Measurements from ENCODE around the gene NUMB. TPM values are rescaled to one million over a fixed set of nuclear protein-coding genes. Genes with fewer than 3 reads are reported as not detected.

Gene NUMB
- polyA plus RNA-seq (2013, experiment 1 of 2) = 48.3 TPM
- polyA plus RNA-seq (2013, experiment 2 of 2) = 51.9 TPM

DNA sequence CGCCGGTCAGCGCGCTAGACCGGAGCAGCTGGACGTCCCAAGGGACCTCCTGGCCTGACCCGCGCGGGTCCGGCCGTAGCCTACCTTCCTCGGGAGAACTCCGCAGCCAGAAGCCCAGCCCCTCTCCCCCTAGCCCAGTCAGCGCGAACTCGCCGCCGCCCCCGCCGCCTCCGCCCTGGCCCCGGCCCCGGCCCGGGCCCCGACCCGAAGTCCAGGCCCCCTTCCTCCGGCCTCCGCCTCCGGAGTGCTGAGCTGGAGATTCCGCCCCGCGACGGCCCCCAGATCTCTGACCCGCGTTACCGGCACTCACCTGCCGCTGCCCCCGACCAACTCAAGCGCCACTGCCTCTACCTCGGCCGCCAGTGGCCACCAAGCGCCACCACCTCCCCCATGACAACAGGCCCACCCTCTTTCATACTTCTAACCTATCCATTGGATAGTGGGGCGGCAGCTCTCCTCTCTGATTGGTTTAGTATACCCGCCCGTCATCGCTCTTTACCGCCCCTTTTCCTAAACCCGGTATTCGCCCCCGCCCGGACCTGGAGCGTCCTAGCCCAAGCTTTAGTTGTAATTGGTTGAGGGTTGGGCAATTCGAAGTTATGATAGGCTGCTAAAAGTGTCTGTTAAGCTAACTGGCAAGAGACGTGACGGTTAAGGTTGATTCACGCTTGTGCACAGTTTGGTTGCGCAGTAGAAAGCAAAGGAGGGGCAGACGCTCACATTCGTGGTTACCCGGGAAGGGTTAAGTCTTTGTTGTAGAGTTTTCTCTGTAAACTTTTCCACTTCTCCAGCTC, at the start of gene NUMB:
Gene NUMB (minus strand): TSS at position 364 of the 794 bp plus-strand sequence. CDS start 102,795 bp downstream, outside the sequence.
- H4K8ac ChIP-seq (ENCODE audit: low read depth, low read length) = no peak within 1 kb of the TSS
- no peaks in the 10 kb centered on the region for H3K9me3 ChIP-seq (replicated peaks in 1 of 2; ENCODE audit: control insufficient read depth in 2 of 2, insufficient read depth in 1 of 2, low read depth in 1 of 2, low read length in 2 of 2)
- H2AFZ ChIP-seq (ENCODE audit: low read length) = peak within 1 kb of the TSS; percentile 95
- H2BK15ac ChIP-seq (ENCODE audit: low read length) = peak within 1 kb of the TSS; percentile 69
- DNase-seq (ENCODE audit: low spot score) = peak; percentile 100
- peak within 1 kb of the TSS; percentile 57 for H2AK5ac ChIP-seq (ENCODE audit: low read depth, low read length)
- no CpG with 5 or more reads among the region's 60 CpGs for WGBS, 2 donors (ENCODE audit: extremely low coverage in 2 of 2, insufficient read length in 2 of 2, insufficient replicate concordance in 1 of 2)
- peaks cover 2% of the 10 kb centered on the region for H3K79me1 ChIP-seq (ENCODE audit: low read depth, low read length)
- no peaks in the 10 kb centered on the region for H3K36me3 ChIP-seq (replicated peaks in 1 of 2; ENCODE audit: control insufficient read depth in 2 of 2, insufficient read depth in 2 of 2, low read length in 2 of 2)
- H3K4me1 ChIP-seq (ENCODE audit: control insufficient read depth in 2 of 2, insufficient read depth in 1 of 2, low read depth in 1 of 2, low read length in 2 of 2) = peaks cover 0 to 4% of the 10 kb centered on the region in 2 donors
- H3K4me3 ChIP-seq (ENCODE audit: low read length in 2 of 2) = peak within 1 kb of the TSS; percentile 91 to 97
- H3K18ac ChIP-seq (ENCODE audit: low read length) = peak within 1 kb of the TSS; percentile 95
- H3K4ac ChIP-seq (ENCODE audit: low read length) = no peak within 1 kb of the TSS
- H3K27me3 ChIP-seq (ENCODE audit: control insufficient read depth in 3 of 3, insufficient read depth in 3 of 3, low read depth in 1 of 3, low read length in 3 of 3) = no peaks in the 10 kb centered on the region
- no peak within 1 kb of the TSS for H3K14ac ChIP-seq (ENCODE audit: low read length)
- no peak within 1 kb of the TSS for H2BK12ac ChIP-seq (ENCODE audit: low read length)
- peak within 1 kb of the TSS; percentile 92 for H3K23ac ChIP-seq (ENCODE audit: low read depth, low read length, poor library complexity)
- H2BK120ac ChIP-seq (ENCODE audit: low read depth, low read length) = peak within 1 kb of the TSS; percentile 68
- peak within 1 kb of the TSS; percentile 92 for H3K9ac ChIP-seq (ENCODE audit: low read depth, low read length, poor library complexity)
- no peak within 1 kb of the TSS for H4K91ac ChIP-seq (ENCODE audit: low read depth, low read length, poor library complexity)
- H2BK5ac ChIP-seq (ENCODE audit: low read length) = peak within 1 kb of the TSS; percentile 56
- H3K4me2 ChIP-seq (ENCODE audit: insufficient read depth, low read length, poor library complexity, severe bottlenecking) = peak within 1 kb of the TSS; percentile 87
- peak within 1 kb of the TSS; percentile 80 for H3K27ac ChIP-seq (replicated peaks; ENCODE audit: low read length)

DNA sequence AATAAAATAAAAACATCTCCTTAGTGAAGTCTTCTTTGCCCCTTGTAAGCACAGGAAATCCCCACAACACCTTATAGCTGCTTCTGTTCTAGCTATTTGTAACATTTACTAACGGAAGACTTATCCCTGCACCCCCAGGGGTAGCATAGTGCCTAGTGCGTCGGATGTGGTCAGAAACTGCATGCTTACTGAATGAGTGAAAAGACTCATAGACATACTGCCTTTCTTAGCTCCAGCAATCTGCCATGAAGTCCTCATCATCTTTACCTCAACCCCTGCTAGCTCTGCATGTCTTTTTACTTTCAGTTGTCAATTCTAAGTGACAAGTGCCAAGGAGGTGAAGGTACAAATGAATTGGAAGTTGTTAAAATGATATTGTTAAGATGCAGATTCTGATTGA, 45.3 kb upstream of the NUMB start:
- H3K4me3 ChIP-seq (ENCODE audit: low read length in 2 of 2) = no peak overlapping the region
- H3K4ac ChIP-seq (ENCODE audit: low read length) = no peak overlapping the region
- no peak overlapping the region for H2AK5ac ChIP-seq (ENCODE audit: low read depth, low read length)
- H3K18ac ChIP-seq (ENCODE audit: low read length) = no peak overlapping the region
- H3K36me3 ChIP-seq (replicated peaks in 1 of 2; ENCODE audit: control insufficient read depth in 2 of 2, insufficient read depth in 2 of 2, low read length in 2 of 2) = peaks cover 0 to 12% of the 10 kb centered on the region in 2 donors
- no CpG with 5 or more reads among the region's 3 CpGs for WGBS, 2 donors (ENCODE audit: extremely low coverage in 2 of 2, insufficient read length in 2 of 2, insufficient replicate concordance in 1 of 2)
- no peak overlapping the region for H3K14ac ChIP-seq (ENCODE audit: low read length)
- H3K9me3 ChIP-seq (replicated peaks in 1 of 2; ENCODE audit: control insufficient read depth in 2 of 2, insufficient read depth in 1 of 2, low read depth in 1 of 2, low read length in 2 of 2) = no peaks in the 10 kb centered on the region
- H2BK15ac ChIP-seq (ENCODE audit: low read length) = no peak overlapping the region
- H3K4me1 ChIP-seq (ENCODE audit: control insufficient read depth in 2 of 2, insufficient read depth in 1 of 2, low read depth in 1 of 2, low read length in 2 of 2) = no peaks in the 10 kb centered on the region
- no peak overlapping the region for H2BK12ac ChIP-seq (ENCODE audit: low read length)
- no peak overlapping the region for H4K91ac ChIP-seq (ENCODE audit: low read depth, low read length, poor library complexity)
- no peak overlapping the region for H3K4me2 ChIP-seq (ENCODE audit: insufficient read depth, low read length, poor library complexity, severe bottlenecking)
- H3K27ac ChIP-seq (replicated peaks; ENCODE audit: low read length) = no peak overlapping the region
- no peak overlapping the region for H2BK5ac ChIP-seq (ENCODE audit: low read length)
- H3K23ac ChIP-seq (ENCODE audit: low read depth, low read length, poor library complexity) = no peak overlapping the region
- no peaks in the 10 kb centered on the region for H3K79me1 ChIP-seq (ENCODE audit: low read depth, low read length)
- no peak for DNase-seq (ENCODE audit: low spot score)
- H3K9ac ChIP-seq (ENCODE audit: low read depth, low read length, poor library complexity) = no peak overlapping the region
- peaks cover 0 to 2% (median 0%) of the 10 kb centered on the region in 3 experiments for H3K27me3 ChIP-seq (ENCODE audit: control insufficient read depth in 3 of 3, insufficient read depth in 3 of 3, low read depth in 1 of 3, low read length in 3 of 3)
- no peak overlapping the region for H4K8ac ChIP-seq (ENCODE audit: low read depth, low read length)
- no peak overlapping the region for H2AFZ ChIP-seq (ENCODE audit: low read length)
- no peak overlapping the region for H2BK120ac ChIP-seq (ENCODE audit: low read depth, low read length)

DNA sequence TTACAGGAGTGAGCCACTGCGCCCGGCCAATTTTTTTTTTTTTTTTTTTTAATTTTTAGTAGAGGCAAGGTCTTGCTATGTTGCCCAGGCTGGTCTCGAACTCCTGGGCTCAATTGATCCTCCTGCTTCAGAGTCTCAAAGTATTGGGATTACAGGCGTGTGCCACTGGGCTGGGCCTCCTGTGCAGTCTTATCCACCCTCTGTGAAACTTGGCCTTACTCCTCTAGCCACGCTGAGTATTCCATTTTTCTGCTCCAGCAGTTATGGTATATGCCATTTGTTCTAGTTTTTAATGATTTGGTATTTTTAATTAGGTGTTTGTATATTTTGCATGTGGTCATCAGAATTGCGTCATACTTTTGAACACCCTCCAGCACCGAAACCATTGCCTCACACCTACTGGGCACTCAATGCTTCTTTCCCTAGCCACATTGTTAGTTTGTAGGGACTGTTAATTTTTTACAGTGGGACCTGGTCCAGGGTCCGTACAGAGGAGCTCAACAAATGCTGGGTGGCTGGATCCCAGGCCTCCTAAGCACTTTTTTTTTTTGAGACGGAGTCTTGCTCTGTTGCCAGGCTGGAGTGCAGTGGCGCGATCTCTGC, 43.8 kb upstream of the NUMB start:
- no peak overlapping the region for H2BK12ac ChIP-seq (ENCODE audit: low read length)
- peaks cover 0 to 10% of the 10 kb centered on the region in 2 donors for H3K36me3 ChIP-seq (replicated peaks in 1 of 2; ENCODE audit: control insufficient read depth in 2 of 2, insufficient read depth in 2 of 2, low read length in 2 of 2)
- H4K8ac ChIP-seq (ENCODE audit: low read depth, low read length) = no peak overlapping the region
- no peak overlapping the region for H3K23ac ChIP-seq (ENCODE audit: low read depth, low read length, poor library complexity)
- no peak overlapping the region for H2BK120ac ChIP-seq (ENCODE audit: low read depth, low read length)
- H3K27me3 ChIP-seq (ENCODE audit: control insufficient read depth in 3 of 3, insufficient read depth in 3 of 3, low read depth in 1 of 3, low read length in 3 of 3) = peaks cover 0 to 2% (median 0%) of the 10 kb centered on the region in 3 experiments
- no peak overlapping the region for H3K4me3 ChIP-seq (ENCODE audit: low read length in 2 of 2)
- H2AK5ac ChIP-seq (ENCODE audit: low read depth, low read length) = no peak overlapping the region
- H3K27ac ChIP-seq (replicated peaks; ENCODE audit: low read length) = no peak overlapping the region
- H2BK5ac ChIP-seq (ENCODE audit: low read length) = no peak overlapping the region
- H3K14ac ChIP-seq (ENCODE audit: low read length) = no peak overlapping the region
- no peak overlapping the region for H2AFZ ChIP-seq (ENCODE audit: low read length)
- DNase-seq (ENCODE audit: low spot score) = no peak
- no peak overlapping the region for H2BK15ac ChIP-seq (ENCODE audit: low read length)
- no peaks in the 10 kb centered on the region for H3K9me3 ChIP-seq (replicated peaks in 1 of 2; ENCODE audit: control insufficient read depth in 2 of 2, insufficient read depth in 1 of 2, low read depth in 1 of 2, low read length in 2 of 2)
- H3K4ac ChIP-seq (ENCODE audit: low read length) = no peak overlapping the region
- no peak overlapping the region for H3K18ac ChIP-seq (ENCODE audit: low read length)
- H4K91ac ChIP-seq (ENCODE audit: low read depth, low read length, poor library complexity) = no peak overlapping the region
- no peaks in the 10 kb centered on the region for H3K4me1 ChIP-seq (ENCODE audit: control insufficient read depth in 2 of 2, insufficient read depth in 1 of 2, low read depth in 1 of 2, low read length in 2 of 2)
- no peaks in the 10 kb centered on the region for H3K79me1 ChIP-seq (ENCODE audit: low read depth, low read length)
- no peak overlapping the region for H3K9ac ChIP-seq (ENCODE audit: low read depth, low read length, poor library complexity)
- H3K4me2 ChIP-seq (ENCODE audit: insufficient read depth, low read length, poor library complexity, severe bottlenecking) = no peak overlapping the region
- WGBS, 2 donors (ENCODE audit: extremely low coverage in 2 of 2, insufficient read length in 2 of 2, insufficient replicate concordance in 1 of 2) = no CpG with 5 or more reads among the region's 11 CpGs

DNA sequence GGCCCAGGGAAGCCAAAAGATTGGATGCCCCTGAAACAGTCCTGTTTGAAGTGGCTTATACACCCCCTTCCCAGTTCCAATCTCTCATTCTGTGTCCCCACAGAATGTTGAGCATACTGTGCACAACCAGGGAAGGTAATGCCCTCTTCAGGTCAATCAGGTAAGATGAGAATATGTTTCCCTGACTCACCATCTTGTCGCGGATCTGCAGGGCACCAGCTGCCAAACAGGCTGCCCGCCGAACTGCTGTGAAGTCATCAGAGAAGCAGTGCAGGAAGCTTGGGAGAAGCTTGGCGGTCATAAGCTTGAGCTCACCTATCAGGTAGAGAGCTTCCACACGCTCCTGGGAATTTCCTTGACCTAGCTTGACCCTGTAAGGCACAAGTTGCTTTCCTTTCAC, 42.0 kb upstream of the NUMB start:
- H3K27me3 ChIP-seq (ENCODE audit: control insufficient read depth in 3 of 3, insufficient read depth in 3 of 3, low read depth in 1 of 3, low read length in 3 of 3) = peaks cover 0 to 2% (median 0%) of the 10 kb centered on the region in 3 experiments
- H3K27ac ChIP-seq (replicated peaks; ENCODE audit: low read length) = no peak overlapping the region
- H3K4me1 ChIP-seq (ENCODE audit: control insufficient read depth in 2 of 2, insufficient read depth in 1 of 2, low read depth in 1 of 2, low read length in 2 of 2) = no peaks in the 10 kb centered on the region
- H2AFZ ChIP-seq (ENCODE audit: low read length) = no peak overlapping the region
- H3K36me3 ChIP-seq (replicated peaks in 1 of 2; ENCODE audit: control insufficient read depth in 2 of 2, insufficient read depth in 2 of 2, low read length in 2 of 2) = peaks cover 0 to 10% of the 10 kb centered on the region in 2 donors
- H2BK5ac ChIP-seq (ENCODE audit: low read length) = no peak overlapping the region
- H3K4ac ChIP-seq (ENCODE audit: low read length) = no peak overlapping the region
- no peak overlapping the region for H2BK120ac ChIP-seq (ENCODE audit: low read depth, low read length)
- no peak overlapping the region for H3K23ac ChIP-seq (ENCODE audit: low read depth, low read length, poor library complexity)
- H2BK12ac ChIP-seq (ENCODE audit: low read length) = no peak overlapping the region
- peak overlapping the region; percentile 40 for H3K9ac ChIP-seq (ENCODE audit: low read depth, low read length, poor library complexity)
- H3K14ac ChIP-seq (ENCODE audit: low read length) = peak overlapping the region; percentile 17
- no peaks in the 10 kb centered on the region for H3K9me3 ChIP-seq (replicated peaks in 1 of 2; ENCODE audit: control insufficient read depth in 2 of 2, insufficient read depth in 1 of 2, low read depth in 1 of 2, low read length in 2 of 2)
- no peak overlapping the region for H4K8ac ChIP-seq (ENCODE audit: low read depth, low read length)
- no CpG with 5 or more reads among the region's 6 CpGs for WGBS, 2 donors (ENCODE audit: extremely low coverage in 2 of 2, insufficient read length in 2 of 2, insufficient replicate concordance in 1 of 2)
- DNase-seq (ENCODE audit: low spot score) = no peak
- H3K4me2 ChIP-seq (ENCODE audit: insufficient read depth, low read length, poor library complexity, severe bottlenecking) = no peak overlapping the region
- no peak overlapping the region for H2AK5ac ChIP-seq (ENCODE audit: low read depth, low read length)
- no peak overlapping the region for H3K18ac ChIP-seq (ENCODE audit: low read length)
- H3K79me1 ChIP-seq (ENCODE audit: low read depth, low read length) = no peaks in the 10 kb centered on the region
- H4K91ac ChIP-seq (ENCODE audit: low read depth, low read length, poor library complexity) = no peak overlapping the region
- H3K4me3 ChIP-seq (ENCODE audit: low read length in 2 of 2) = no peak overlapping the region
- H2BK15ac ChIP-seq (ENCODE audit: low read length) = no peak overlapping the region

Measured in neuronal stem cell (in vitro differentiated cells).